ENCODE data around the gene PLEKHO1.
"Not testable (repeated sequence)": the region's sequence is repeated elsewhere in the genome, so short reads cannot be mapped to it uniquely, and the experiment has no call there.

PLEKHO1 gene

GRCh38 chr1:150149271-150150132 lies at the start of gene PLEKHO1:
PLEKHO1 (plus strand) TSS chr1:150149916; CDS start chr1:150150258, 342 bp downstream.
- DNase-seq = peak; percentile 87

GRCh38 chr1:150102986-150103385 lies 46.7 kb upstream of the PLEKHO1 start:
- no peak for DNase-seq

GRCh38 chr1:150106341-150106740 lies 43.4 kb upstream of the PLEKHO1 start:
- no peak for DNase-seq

- no peak for DNase-seq
Measured at GRCh38 chr1:150109586-150109985, 40.1 kb upstream of the PLEKHO1 start.

GRCh38 chr1:150110116-150110515 lies 39.6 kb upstream of the PLEKHO1 start:
- no peak for DNase-seq

- DNase-seq = no peak
Measured at GRCh38 chr1:150111670-150112069, 38.0 kb upstream of the PLEKHO1 start.

GRCh38 chr1:150115121-150115520 lies 34.6 kb upstream of the PLEKHO1 start:
- no peak for DNase-seq

- no peak for DNase-seq
Measured at GRCh38 chr1:150118716-150119115, 31.0 kb upstream of the PLEKHO1 start.

- DNase-seq = no peak
Measured at GRCh38 chr1:150121236-150121862, 28.4 kb upstream of the PLEKHO1 start.

GRCh38 chr1:150126811-150127210 lies 22.9 kb upstream of the PLEKHO1 start:
- no peak for DNase-seq

- DNase-seq = no peak
Measured at GRCh38 chr1:150127464-150127863, 22.3 kb upstream of the PLEKHO1 start.

- no peak for DNase-seq
Measured at GRCh38 chr1:150127868-150128267, 21.8 kb upstream of the PLEKHO1 start.

GRCh38 chr1:150132372-150132771 lies 17.3 kb upstream of the PLEKHO1 start:
- DNase-seq = no peak

GRCh38 chr1:150134537-150134936 lies 15.2 kb upstream of the PLEKHO1 start:
- DNase-seq = no peak

GRCh38 chr1:150135400-150135799 lies 14.3 kb upstream of the PLEKHO1 start:
- not testable (repeated sequence) for DNase-seq

- no peak for DNase-seq
Measured at GRCh38 chr1:150138044-150138443, 11.7 kb upstream of the PLEKHO1 start.

- no peak for DNase-seq
Measured at GRCh38 chr1:150141452-150141851, 8.3 kb upstream of the PLEKHO1 start.

GRCh38 chr1:150142083-150142482 lies 7.6 kb upstream of the PLEKHO1 start:
- DNase-seq = no peak

GRCh38 chr1:150144606-150145005 lies 5.1 kb upstream of the PLEKHO1 start:
- no peak for DNase-seq

GRCh38 chr1:150146016-150146415 lies 3.7 kb upstream of the PLEKHO1 start:
- not testable (repeated sequence) for DNase-seq

GRCh38 chr1:150146849-150147542 lies 2.7 kb upstream of the PLEKHO1 start:
- no peak for DNase-seq

- DNase-seq = peak; percentile 42
Measured at GRCh38 chr1:150148837-150149270, 862 bp upstream of the PLEKHO1 start.

Data from NCI-H1092 treated with DMSO at 0.1 percent for 48 hours (cell line).